NT2/D1 (cell line): ENCODE measurements around the gene TBL1X.

Experiments
- DNase-seq: peaks from one replicate; pipeline ENCODE4 v3.0.0-alpha.2; 2011; ENCODE audit warnings: low read depth, low spot score
- H3K27me3 ChIP-seq: 2 replicates; pipeline ENCODE4 v1.6.0; 2011; ENCODE audit warnings: mild to moderate bottlenecking; ENCODE audit not compliant: insufficient read length, insufficient read depth
- H3K36me3 ChIP-seq: 2 replicates; pipeline ENCODE4 v1.6.1; 2011; ENCODE audit warnings: mild to moderate bottlenecking, low read length, mixed read lengths; ENCODE audit not compliant: insufficient read depth, insufficient read length
- H3K4me1 ChIP-seq: 2 replicates; pipeline ENCODE4 v1.5.1; 2011; ENCODE audit not compliant: insufficient read depth, insufficient read length
- H3K4me3 ChIP-seq: 2 replicates; pipeline ENCODE4 v1.5.1; 2011; ENCODE audit warnings: low read depth; ENCODE audit not compliant: insufficient read length
- H3K9ac ChIP-seq: 2 replicates; pipeline ENCODE4 v1.6.0; 2011; ENCODE audit warnings: low read depth; ENCODE audit not compliant: insufficient read length
- H3K9me3 ChIP-seq: 2 replicates; pipeline ENCODE4 v1.5.1; 2011; ENCODE audit warnings: mild to moderate bottlenecking, low read length; ENCODE audit not compliant: insufficient read depth
- SUZ12 ChIP-seq: IDR thresholded peaks from 2 replicates; pipeline ENCODE4 v1.6.1; 2011; ENCODE audit not compliant: insufficient read length, insufficient read depth; ENCODE audit errors: extremely low read depth
- YY1 ChIP-seq: IDR thresholded peaks from 2 replicates; pipeline ENCODE4 v1.6.1; 2011; ENCODE audit not compliant: insufficient read length, insufficient read depth
- ZNF274 ChIP-seq: IDR thresholded peaks from 2 replicates; pipeline ENCODE4 v1.6.1; 2011; ENCODE audit warnings: mild to moderate bottlenecking, low read depth, low read length

Gene TBL1X

DNA sequence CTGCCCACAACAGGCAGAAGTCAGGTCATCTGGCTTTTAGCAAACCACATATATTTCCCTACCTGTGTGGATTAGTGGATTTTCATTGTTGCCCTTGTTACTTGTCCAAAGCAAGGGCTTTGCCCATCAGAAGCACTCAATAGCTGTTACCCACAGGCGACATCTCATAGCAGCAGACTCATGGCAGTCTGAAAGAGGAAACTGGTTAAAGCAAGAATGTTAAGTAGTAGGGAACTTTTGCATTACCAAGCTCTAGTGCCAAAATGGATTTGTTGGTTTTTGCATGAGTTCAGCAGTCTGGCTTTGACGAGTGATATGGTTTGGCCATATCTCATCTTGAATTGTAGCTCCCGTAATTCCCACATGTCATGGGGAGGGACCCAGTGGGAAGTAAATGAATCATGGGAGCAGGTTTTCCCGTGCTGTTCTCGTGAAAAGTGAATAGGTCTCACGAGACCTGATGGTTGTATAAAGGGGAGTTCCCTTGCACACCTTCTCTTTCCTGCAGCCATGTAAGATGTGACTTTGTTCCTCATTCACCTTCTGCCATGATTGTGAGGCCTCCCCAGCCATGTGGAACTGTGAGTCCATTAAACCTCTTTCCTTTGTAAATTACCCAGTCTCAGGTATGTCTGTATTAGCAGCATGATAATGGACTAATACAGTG lies 192.9 kb downstream of the TBL1X start:
- TF ChIP-seq YY1 (no peak), ZNF274 (no peak), SUZ12 (no peak)
- Histone ChIP-seq H3K4me1 (no peaks in the 10 kb centered on the region), H3K9ac (no peak overlapping the region), H3K9me3 (no peaks in the 10 kb centered on the region), H3K4me3 (no peak overlapping the region), H3K27me3 (no peaks in the 10 kb centered on the region), H3K36me3 (peaks cover 27% of the 10 kb centered on the region)
- no peak for DNase-seq

DNA sequence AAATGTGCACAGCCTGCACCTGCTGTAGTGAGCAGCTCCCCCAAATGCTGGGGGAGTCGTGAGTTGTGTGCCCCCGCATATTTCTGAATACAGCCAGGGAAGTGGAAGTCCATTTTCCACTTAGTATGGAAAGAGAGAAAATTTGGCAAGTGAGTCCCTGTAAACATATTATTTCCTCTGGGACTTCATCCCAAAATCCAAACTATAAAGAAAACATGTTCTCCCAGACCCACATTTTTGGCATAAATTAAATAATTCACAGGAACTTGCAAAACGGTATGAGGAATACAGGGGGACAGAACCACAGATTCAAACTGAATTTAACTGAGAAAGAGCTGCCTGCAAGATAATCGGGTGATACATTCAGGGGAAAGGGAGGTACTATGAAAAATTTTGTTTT lies 193.6 kb downstream of the TBL1X start:
- TF ChIP-seq ZNF274 (no peak), SUZ12 (no peak), YY1 (no peak)
- H3K9me3 ChIP-seq: no peaks in the 10 kb centered on the region
- no peak overlapping the region for H3K9ac ChIP-seq
- H3K4me1 ChIP-seq: no peaks in the 10 kb centered on the region
- no peak overlapping the region for H3K4me3 ChIP-seq
- DNase-seq: no peak
- H3K36me3 ChIP-seq: peaks cover 26% of the 10 kb centered on the region
- H3K27me3 ChIP-seq: no peaks in the 10 kb centered on the region

- peaks cover 16% of the 10 kb centered on the region for H3K36me3 ChIP-seq
- no peaks in the 10 kb centered on the region for H3K4me1 ChIP-seq
- H3K9ac ChIP-seq: no peak overlapping the region
- TF ChIP-seq SUZ12: no peak
- no peak for TF ChIP-seq ZNF274
- no peak for TF ChIP-seq YY1
- no peaks in the 10 kb centered on the region for H3K9me3 ChIP-seq
- DNase-seq: no peak
- no peak overlapping the region for H3K4me3 ChIP-seq
- H3K27me3 ChIP-seq: no peaks in the 10 kb centered on the region
Measured at GRCh38 chrX:9659571-9660195, 194.8 kb downstream of the TBL1X start.

DNA sequence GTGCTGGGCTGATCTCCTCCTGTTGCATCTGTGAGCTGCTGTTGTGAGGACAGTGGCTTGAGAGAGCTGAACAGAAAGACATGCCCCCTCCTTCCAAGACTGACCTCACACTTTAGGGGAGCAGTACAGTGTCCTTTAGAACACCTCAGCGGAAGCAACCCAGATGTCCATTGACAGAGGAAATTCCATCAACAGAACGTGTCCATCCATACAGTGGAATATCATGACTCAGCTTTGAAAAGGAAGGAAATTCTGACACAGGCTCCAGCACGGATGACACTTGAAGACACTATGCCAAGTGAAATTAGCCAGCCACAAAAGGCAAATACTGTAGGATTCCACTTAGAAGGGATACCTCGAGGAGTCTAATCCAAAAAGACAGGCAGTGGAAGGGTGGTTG lies 197.3 kb downstream of the TBL1X start:
- H3K9me3 ChIP-seq: peaks cover 11% of the 10 kb centered on the region; the same call in 1 of the 2 replicates
- no peaks in the 10 kb centered on the region for H3K27me3 ChIP-seq
- DNase-seq: no peak
- H3K9ac ChIP-seq: no peak overlapping the region
- TF ChIP-seq ZNF274 (no peak), YY1 (no peak), SUZ12 (no peak)
- no peak overlapping the region for H3K4me3 ChIP-seq
- H3K36me3 ChIP-seq: peaks cover 5% of the 10 kb centered on the region
- H3K4me1 ChIP-seq: no peaks in the 10 kb centered on the region

GRCh38 chrX:9663216-9663615 lies 198.4 kb downstream of the TBL1X start:
- H3K4me3 ChIP-seq: no peak overlapping the region
- H3K36me3 ChIP-seq: peaks cover 3% of the 10 kb centered on the region
- no peak for TF ChIP-seq ZNF274
- TF ChIP-seq YY1: no peak
- DNase-seq: no peak
- H3K9ac ChIP-seq: no peak overlapping the region
- H3K9me3 ChIP-seq: peaks cover 11% of the 10 kb centered on the region; the same call in 1 of the 2 replicates
- H3K27me3 ChIP-seq: no peaks in the 10 kb centered on the region
- no peaks in the 10 kb centered on the region for H3K4me1 ChIP-seq

DNA sequence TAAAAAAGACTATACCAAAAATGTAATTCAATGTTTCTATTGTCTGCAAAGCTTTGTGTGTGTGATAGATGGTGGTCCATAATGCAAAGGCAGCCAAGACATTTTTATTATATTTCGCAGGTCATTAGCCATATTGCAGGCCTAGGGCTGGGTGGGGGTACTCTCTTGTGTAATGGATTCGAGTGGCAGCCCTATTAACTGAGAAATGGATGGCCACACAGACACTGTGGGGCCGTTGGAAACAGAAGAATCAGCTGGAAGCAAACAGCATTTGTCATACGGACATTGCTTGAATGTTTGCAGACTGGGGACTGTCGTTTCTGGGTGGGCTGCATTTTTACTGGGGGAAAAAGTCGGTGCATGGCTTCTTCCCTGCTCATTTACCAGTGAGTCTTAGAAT lies 199.4 kb downstream of the TBL1X start:
- TF ChIP-seq YY1: no peak
- H3K36me3 ChIP-seq: peaks cover 3% of the 10 kb centered on the region

GRCh38 chrX:9665113-9665512 lies 200.3 kb downstream of the TBL1X start:
- Histone ChIP-seq H3K4me1 (peaks cover 2% of the 10 kb centered on the region), H3K9ac (no peak overlapping the region), H3K4me3 (no peak overlapping the region), H3K27me3 (no peaks in the 10 kb centered on the region), H3K36me3 (peaks cover 3% of the 10 kb centered on the region), H3K9me3 (peaks cover 11% of the 10 kb centered on the region; the same call in 1 of the 2 replicates)
- no peak for DNase-seq
- TF ChIP-seq YY1 (no peak), ZNF274 (no peak), SUZ12 (no peak)

More for the DNA sequence above, 199.4 kb downstream of the TBL1X start:
- Histone ChIP-seq H3K9me3 (peaks cover 11% of the 10 kb centered on the region; the same call in 1 of the 2 replicates), H3K9ac (no peak overlapping the region), H3K4me1 (peaks cover 2% of the 10 kb centered on the region), H3K27me3 (no peaks in the 10 kb centered on the region), H3K4me3 (no peak overlapping the region)
- no peak for DNase-seq
